Activated T-cell treated with anti-CD3 and anti-CD28 coated beads, Interleukin-2, amount 50 U/mL, for 48 hours (primary cell): ENCODE results near the gene CARD11.
"Not testable (repeated sequence)": the region's sequence is repeated elsewhere in the genome, so short reads cannot be mapped to it uniquely, and the experiment has no call there.

Source experiments
- DNase-seq, 2 experiments: peaks; one replicate each; pipeline ENCODE4 v3.0.0-alpha.2; 2020

The CARD11 gene

GRCh38 chr7:2922866-2923265 is 120.8 kb downstream of the CARD11 start:
- DNase-seq, result no peak

- no peak for DNase-seq
These were observed 121.3 kb downstream of the CARD11 start for GRCh38 chr7:2922348-2922691.

- no peak for DNase-seq
These were observed 121.9 kb downstream of the CARD11 start for GRCh38 chr7:2921653-2922347.

GRCh38 chr7:2920956-2921652 is 122.6 kb downstream of the CARD11 start:
- no peak for DNase-seq

- DNase-seq, result not testable (repeated sequence)
These were observed 123.2 kb downstream of the CARD11 start for GRCh38 chr7:2920480-2920879.

- no peak for DNase-seq
These were observed 123.6 kb downstream of the CARD11 start for GRCh38 chr7:2920041-2920440.

- no peak for DNase-seq
These were observed 124.4 kb downstream of the CARD11 start for GRCh38 chr7:2919256-2919655.

GRCh38 chr7:2918406-2918805 is 125.3 kb downstream of the CARD11 start:
- DNase-seq, result no peak

GRCh38 chr7:2915023-2915422 is 128.6 kb downstream of the CARD11 start:
- no peak for DNase-seq

GRCh38 chr7:2913760-2914387 is 129.8 kb downstream of the CARD11 start:
- DNase-seq, result no peak

- DNase-seq, result no peak
These were observed 130.8 kb downstream of the CARD11 start for GRCh38 chr7:2912684-2913439.

- DNase-seq, result no peak
These were observed 132.2 kb downstream of the CARD11 start for GRCh38 chr7:2911466-2911865.

GRCh38 chr7:2909471-2910039 is 134.1 kb downstream of the CARD11 start:
- no peak for DNase-seq

GRCh38 chr7:2909043-2909442 is 134.6 kb downstream of the CARD11 start:
- DNase-seq, result no peak

GRCh38 chr7:2908103-2908683 is 135.5 kb downstream of the CARD11 start:
- no peak for DNase-seq

- DNase-seq, result no peak
These were observed 137.3 kb downstream of the CARD11 start for GRCh38 chr7:2906197-2906931.

- DNase-seq, result no peak
These were observed 138.2 kb downstream of the CARD11 start for GRCh38 chr7:2905500-2905899.

- no peak for DNase-seq
These were observed 138.6 kb downstream of the CARD11 start for GRCh38 chr7:2905027-2905426.

GRCh38 chr7:2904202-2904601 is 139.5 kb downstream of the CARD11 start:
- no peak for DNase-seq

GRCh38 chr7:2903682-2904162 is 139.9 kb downstream of the CARD11 start:
- no peak for DNase-seq

GRCh38 chr7:2897023-2897422 is 146.6 kb downstream of the CARD11 start:
- no peak for DNase-seq

- no peak for DNase-seq
These were observed 147.5 kb downstream of the CARD11 start for GRCh38 chr7:2896131-2896530.
